HTERT RPE-1 (cell line): Measurements from ENCODE around the gene PTPRN.
"Not testable (repeated sequence)": the region's sequence is repeated elsewhere in the genome, so short reads cannot be mapped to it uniquely, and the experiment has no call there.

Source experiments
- in situ Hi-C: fragments of 300-500 bp; cut with MboI; formaldehyde crosslinking; loops from 4 replicates; pipeline ENCODE4 v1.14.3; 2020; ENCODE audit warnings: low sequenced_read_pairs

PTPRN gene

GRCh38 chr2:219271021-219271420 lies 38.2 kb downstream of the PTPRN start:
- in situ Hi-C loops: no loop called here

GRCh38 chr2:219270055-219270372 lies 39.2 kb downstream of the PTPRN start:
- in situ Hi-C loops: no loop called here

- in situ Hi-C loops: no loop called here
Observed at GRCh38 chr2:219269362-219270054, 39.7 kb downstream of the PTPRN start.

- in situ Hi-C loops: no loop called here
Observed at GRCh38 chr2:219268294-219268693, 40.9 kb downstream of the PTPRN start.

- in situ Hi-C loops: no loop called here
Observed at GRCh38 chr2:219266886-219267285, 42.3 kb downstream of the PTPRN start.

GRCh38 chr2:219266232-219266631 lies 43.0 kb downstream of the PTPRN start:
- in situ Hi-C loops: no loop called here

- in situ Hi-C loops: no loop called here
Observed at GRCh38 chr2:219261024-219261855, 48.0 kb downstream of the PTPRN start.

GRCh38 chr2:219258942-219259341 lies 50.3 kb downstream of the PTPRN start:
- in situ Hi-C loops: not testable (repeated sequence)

- in situ Hi-C loops: no loop called here
Observed at GRCh38 chr2:219254590-219255201, 54.5 kb downstream of the PTPRN start.

- in situ Hi-C loops: no loop called here
Observed at GRCh38 chr2:219253753-219254589, 55.2 kb downstream of the PTPRN start, which contains the start of gene TUBA4A. TSS of gene TUBA4A (minus strand) at chr2:219253918. CDS start at chr2:219253858, 60 bp downstream.

GRCh38 chr2:219252900-219253752 lies 56.1 kb downstream of the PTPRN start, which contains the start of gene TUBA4B:
TSS of gene TUBA4B (plus strand) at chr2:219253243. CDS start at chr2:219253408, 165 bp downstream.
- in situ Hi-C loops: no loop called here

GRCh38 chr2:219252570-219252899 lies 56.7 kb downstream of the PTPRN start:
- in situ Hi-C loops: no loop called here

- in situ Hi-C loops: no loop called here
Observed at GRCh38 chr2:219252084-219252483, 57.1 kb downstream of the PTPRN start.

- in situ Hi-C loops: no loop called here
Observed at GRCh38 chr2:219251656-219252055, 57.5 kb downstream of the PTPRN start.

GRCh38 chr2:219250049-219250781 lies 59.0 kb downstream of the PTPRN start:
- in situ Hi-C loops: no loop called here

- in situ Hi-C loops: no loop called here
Observed at GRCh38 chr2:219249203-219249980, 59.8 kb downstream of the PTPRN start.

- in situ Hi-C loops: no loop called here
Observed at GRCh38 chr2:219248845-219249202, 60.4 kb downstream of the PTPRN start.
